PFSK-1 (cell line): Measurements from ENCODE around the gene OR8B3.

Source experiments
- POLR2AphosphoS5 ChIP-seq: IDR thresholded peaks from 2 replicates; pipeline ENCODE4 v1.6.1; 2012; ENCODE audit warnings: low read depth, mild to moderate bottlenecking, control low read depth, low read length, moderate library complexity
- TAF1 ChIP-seq: IDR thresholded peaks from 2 replicates; pipeline ENCODE4 v1.6.1; 2012; ENCODE audit warnings: low read length, control low read depth, borderline replicate concordance; ENCODE audit not compliant: insufficient read depth

DNA sequence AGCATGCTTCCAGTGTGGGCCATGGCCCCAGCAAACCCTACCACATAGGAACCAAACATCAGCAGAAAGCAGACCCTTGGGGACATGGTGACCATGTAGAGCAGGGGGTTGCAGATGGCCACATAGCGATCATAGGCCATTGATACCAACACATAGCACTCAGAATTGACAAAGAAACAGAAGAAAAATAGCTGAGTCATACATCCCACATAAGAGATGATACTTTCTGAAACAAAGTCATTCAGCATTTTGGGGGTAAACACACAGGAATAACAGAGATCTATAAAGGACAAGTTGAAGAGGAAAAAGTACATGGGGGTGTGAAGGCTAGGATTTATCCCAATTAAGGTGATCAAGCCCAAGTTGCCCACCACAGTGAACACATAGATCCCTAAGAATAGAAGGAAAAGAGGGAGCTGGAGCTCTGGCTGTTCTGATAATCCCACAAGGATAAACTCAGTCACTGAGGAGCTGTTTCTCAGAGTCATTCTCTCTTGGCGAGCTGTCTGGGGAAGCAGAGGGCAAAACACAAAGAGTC, 25.6 kb upstream of the OR8B3 start, which contains the start of gene OR8B4:
- TF ChIP-seq TAF1 (no peak), POLR2AphosphoS5 (no peak)
